Astrocyte of the hippocampus (primary cell): ENCODE data around the gene GAS6.
A peak's percentile ranks its signal among the peaks of the same experiment; 100 is the strongest.
"Not testable (repeated sequence)": the region's sequence is repeated elsewhere in the genome, so short reads cannot be mapped to it uniquely, and the experiment has no call there.

Experiments used
- DNase-seq: peaks from one replicate; pipeline ENCODE4 v3.0.0; 2011; ENCODE audit warnings: low read depth, low spot score

The GAS6 gene

DNA sequence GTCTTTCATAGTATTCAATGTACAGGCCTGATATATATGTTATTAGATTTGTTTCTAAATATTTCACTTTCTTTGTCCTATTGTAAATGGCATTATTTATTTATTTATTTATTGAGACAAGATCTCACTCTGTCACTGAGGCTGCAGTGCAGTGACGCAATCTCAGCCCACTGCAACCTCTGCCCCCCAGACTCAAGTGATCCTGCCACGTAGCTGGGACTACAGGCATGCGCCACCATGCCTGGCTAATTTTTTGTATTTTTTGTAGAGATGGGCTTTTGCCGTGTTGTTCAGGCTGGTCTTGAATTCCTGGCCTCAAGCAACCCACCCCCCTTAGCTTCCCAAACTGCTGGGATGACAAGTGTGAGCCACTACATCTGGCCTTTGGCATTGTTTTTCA is 5.4 kb upstream of the GAS6 start:
- DNase-seq = no peak

DNA sequence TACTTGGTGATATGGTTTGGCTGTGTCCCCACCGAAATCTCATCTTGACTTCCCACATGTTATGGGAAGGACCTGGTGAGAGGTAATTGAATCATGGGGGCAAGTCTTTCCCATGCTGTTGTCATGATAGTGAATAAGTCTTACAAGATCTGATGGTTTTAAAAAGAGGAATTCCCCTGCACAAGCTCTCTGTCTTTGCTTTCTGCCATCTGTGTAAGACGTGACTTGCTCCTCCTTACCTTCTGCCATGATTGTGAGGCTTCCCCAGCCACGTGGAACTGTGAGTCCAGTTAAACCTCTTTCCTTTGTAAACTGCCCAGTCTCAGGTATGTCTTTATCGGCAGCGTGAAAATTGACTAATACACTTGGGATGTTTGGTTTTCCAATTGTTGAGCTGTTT is 4.0 kb upstream of the GAS6 start:
- not testable (repeated sequence) for DNase-seq

DNA sequence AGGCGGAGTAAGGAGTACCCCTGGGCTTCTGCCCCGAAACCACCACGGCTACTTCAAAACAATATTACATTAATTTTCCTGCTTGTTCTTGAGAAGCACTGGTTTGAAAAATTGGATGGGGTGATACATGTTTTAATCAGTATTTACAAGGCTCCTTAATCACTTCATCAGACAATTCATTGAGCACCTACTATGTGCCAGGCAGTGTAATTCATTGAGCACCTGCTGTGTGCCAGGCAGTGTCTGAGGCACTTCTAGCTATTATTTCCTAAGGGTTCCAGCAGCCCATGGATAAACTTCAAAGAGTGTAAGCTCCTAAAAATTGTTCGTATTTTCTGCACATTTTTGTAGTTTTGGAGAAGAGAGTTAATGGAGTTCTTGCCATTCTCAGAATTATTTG is 1.6 kb upstream of the GAS6 start:
- no peak for DNase-seq

DNA sequence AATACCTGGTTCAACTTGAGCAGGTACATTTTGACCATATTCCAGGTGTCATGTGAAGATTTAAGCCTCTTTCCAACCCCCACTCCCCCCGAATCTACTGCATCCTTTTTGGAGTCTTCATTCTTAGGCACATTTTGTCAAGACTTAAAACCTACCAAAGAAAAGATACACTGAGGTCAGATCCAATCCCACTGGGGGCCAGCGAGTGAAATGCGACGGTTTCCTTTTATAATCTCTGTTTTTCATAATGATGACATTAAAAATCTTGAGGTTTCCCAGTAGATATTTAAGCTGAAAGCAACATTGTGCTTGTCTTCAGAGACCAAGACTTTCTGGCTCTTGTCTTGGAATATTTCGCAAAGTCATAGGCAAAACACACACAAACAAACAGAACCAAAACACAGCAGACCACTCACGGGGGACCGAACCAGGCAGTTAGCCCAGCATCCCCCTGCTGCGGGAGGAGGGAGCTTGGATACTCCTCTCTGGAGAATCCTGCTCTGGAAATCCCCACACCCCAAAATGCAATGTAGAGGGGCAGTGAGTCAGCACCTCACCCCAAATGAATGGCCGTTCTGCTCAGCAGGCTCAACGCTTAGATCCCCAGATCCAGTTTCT is 506 bp upstream of the GAS6 start:
- peak; percentile 37 for DNase-seq

DNA sequence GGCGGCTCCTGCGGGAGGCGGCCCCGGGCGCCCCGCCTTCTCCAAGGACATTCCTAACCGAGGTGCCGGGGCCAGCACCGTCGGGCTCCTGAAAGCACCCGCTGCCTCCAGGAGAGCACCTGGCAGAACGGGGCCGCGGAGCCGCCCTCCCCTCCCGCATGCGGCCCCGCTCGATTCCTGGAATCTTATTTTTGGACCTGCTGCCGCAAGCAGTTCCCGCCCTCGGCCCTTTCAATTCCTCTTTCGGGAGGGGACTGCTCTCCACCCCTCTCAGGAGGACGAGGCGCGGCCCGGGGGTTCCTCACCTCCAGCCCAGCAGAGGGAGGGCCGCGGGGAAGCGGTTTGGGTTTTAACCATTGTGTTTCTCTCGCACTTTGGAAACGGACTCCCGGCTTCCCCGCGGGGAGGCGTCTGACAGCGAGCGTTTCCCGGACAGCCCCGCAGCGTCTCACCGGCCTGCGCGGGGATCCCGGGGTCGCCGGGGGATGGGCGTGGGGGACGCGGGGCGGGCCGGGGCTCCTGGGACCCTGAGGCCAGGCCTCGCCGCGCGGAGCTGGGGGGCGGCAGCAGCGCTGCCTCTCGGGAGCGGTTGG is 849 bp downstream of the GAS6 start:
- peak; percentile 69 for DNase-seq

DNA sequence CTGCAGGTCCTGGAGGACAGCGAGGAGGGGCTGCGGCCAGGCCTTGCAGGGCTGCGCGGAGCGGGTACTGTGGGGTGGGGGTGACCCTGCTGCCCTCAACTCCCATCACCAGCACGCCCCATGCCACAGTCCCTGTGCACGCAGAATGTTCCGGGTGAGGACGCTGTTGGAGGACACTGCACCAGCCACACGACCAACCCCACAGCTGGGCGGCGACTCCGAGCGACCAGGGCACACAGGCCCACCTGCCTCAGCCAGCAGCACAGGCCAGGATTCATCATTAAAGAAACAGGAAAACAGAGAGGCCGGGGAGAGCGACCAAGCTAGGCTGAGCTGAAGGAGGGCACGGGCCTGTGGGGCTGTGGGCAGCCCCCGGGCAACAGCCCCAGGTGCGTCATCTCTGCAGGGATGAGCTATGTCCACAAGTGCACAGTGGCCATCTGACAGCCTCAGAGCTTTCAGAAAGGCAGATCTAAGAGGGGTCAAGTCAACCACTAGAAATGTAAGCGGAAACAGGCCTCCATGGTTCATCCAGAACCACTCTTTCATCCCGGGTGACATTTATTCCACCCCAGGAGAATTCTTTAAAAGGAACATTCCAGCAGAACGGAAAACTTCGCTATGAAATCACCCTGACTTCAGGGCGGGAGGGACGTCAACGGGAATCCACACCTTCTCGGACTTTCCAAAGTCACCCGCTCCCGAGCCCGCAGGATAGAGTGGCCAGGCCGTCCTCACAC is 1.5 kb downstream of the GAS6 start:
- peak; percentile 44 for DNase-seq

DNA sequence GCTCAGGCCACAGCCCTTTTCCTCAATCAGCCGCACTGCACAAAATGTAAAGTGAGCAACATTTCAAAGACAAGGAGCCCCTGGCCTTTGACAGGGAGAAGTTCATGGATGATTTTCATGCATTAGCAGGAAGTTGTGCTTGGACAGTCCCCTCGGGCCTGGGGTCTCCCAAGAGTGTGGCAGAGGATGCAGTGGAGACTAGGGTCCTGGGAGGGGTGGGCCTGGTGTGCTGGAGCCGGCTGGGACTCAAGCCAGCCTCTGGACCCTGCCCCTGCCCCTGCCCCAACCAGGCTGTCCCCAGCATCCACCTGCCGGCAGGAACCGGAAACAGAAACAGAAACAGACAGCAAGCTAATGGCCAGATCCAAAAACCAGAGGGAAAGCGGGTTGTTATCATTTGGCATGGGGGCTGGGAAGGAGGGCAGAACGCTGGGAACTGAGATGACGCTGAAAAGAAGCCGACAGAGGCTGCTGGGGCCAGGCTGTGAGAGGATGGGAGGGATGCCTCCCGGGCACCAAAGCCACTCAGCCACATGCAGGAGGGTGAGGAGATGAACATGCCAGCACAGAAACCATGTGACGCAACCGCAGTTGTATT is 2.3 kb downstream of the GAS6 start:
- peak; percentile 32 for DNase-seq

DNA sequence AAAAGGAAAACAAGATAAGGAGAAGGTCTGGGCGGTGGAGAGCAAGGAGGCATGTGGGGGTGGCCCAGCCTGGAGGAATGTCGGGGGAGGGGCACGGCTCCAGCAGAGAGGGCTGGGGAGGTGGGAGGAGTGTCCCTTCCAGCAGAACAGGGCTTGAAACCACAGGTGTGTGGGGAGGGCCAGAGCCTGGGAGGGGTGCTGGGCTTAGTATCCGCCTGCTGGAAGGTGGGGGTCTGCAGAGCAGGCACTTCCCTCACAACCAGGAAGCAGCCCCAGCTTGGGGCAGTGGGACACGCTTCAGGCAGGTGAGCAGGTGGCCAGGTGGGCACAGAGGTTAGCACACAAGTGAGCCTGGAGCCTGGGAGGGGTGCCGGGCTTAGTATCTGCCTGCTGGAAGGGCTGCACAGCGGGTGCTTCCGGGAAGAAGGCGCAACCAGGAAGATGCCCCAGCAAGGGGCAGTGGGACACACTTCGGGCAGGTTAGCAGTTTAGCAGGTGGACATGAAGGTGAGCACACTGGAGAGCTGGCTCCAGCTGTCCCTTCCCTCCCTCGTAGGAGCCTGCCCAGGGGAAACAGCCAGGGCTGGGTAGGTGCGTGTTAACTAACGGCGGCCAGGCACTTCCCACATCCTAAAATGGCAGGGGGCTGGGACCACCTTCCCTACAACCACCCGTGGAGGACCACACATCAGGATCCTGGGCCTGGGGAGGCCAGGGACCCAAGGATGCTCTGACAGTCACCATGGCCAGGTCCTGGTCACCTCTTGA is 3.0 kb downstream of the GAS6 start:
- DNase-seq = peak; percentile 85

DNA sequence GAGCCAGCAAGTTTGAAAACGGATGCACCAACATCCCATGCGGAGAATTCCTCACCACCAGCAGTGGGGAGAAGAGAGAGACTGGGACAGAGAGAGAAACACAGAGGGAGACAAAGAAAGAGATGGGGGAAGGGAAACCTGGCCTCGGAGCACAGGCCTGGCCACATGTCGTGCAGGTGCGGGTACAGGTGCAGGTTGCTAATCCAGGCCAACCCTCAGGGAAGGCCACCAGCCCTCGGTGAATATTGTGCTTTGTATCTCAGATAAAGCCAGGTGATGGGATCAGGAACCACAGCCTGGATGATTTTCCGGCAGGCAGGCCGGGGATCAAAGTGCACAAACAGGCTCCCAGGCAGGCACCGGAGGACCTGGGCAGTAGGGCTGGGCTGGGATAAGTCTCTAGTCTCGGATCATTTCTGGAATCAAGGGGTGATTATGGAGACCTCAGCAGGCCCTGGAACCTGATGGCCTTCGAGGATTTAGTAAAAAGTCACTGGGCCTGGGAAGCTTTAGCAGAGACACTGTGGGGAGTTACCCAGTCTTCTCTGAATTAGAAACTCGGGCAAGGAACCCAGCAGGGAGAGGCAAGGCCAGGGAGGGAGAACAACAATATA is 3.7 kb downstream of the GAS6 start:
- no peak for DNase-seq

DNA sequence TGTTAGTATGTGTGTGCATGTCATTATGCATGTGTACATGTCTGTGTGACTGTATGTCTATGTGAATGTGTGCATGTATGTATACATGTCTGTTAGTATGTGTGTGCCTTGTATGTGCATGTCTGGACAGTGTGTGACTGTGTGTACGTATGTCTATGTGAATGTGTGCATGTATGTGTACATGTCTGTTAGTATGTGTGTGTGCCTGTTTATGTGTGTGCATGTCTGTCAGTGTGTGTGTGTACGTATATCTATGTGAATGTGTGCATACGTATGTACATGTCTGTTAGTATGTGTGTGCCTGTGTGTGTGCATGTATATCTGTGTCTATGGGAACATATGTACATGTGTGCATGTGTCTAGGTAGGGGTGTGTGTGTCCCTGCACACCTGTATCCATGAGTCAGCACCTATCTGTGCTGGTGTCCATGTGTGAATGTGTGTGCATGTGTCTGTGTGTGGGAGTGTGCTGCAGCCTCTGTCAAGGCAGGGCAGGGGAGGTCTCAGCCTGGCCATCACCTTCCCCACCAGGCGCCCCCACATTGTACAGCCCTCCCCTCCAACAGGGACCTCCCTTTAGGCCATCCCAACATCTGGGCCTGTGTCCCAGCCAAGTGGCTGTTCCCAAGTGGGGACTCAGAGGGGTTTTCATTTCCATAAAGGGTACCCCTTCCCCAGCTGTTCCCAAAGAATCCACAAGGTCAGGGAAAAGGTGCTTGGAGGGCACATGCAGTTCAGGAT is 4.4 kb downstream of the GAS6 start:
- DNase-seq = no peak

DNA sequence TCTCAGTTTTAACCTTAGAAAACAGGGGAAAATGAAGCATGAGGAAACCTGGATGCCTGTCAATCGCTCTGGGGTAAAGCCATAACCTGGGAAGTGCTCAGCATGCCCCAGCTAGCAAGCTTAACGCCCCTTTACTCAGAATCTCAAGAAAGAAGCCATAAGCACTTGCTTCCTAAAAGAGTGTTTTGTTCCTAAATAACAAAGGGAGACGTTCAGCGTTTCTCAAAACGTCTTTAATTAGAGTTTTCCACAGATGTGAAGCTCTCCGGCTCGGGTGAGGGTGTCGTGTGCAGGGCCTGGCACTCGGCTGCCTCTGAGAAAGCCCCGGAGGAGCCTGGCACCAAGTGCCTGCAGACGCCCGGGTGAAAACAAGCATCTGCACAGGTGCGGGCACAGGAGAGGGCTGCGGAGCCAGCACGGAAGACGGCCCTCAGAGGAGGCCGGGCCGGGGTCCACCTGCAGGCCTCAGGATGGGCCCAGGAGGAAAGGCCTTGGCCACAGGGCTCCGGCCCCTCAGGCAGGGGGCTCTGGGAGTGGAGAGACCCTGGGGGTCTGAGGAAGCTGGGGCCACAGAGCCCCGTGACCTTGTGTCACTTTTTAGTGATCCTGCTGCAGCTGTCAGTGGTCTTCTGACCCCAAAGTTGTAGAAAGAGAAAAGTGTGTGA is 6.2 kb downstream of the GAS6 start:
- DNase-seq = no peak

DNA sequence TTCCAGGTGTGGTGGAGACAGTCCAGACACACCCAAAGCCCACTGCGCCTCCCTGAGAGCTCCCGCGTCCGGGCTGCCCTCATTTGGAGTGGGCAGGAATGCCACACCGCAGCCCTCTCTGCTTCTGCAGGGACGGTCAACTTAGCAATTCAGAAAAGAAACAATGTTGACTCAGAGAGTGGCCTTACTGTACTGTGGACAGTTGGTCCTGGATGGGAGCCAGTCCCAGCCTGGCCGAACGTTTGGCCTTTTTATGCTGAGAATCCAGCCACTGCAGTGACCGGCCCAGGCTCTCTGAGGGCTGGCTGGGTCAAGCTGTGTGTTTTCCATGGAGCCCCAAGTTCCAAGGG is 7.2 kb downstream of the GAS6 start:
- peak; percentile 74 for DNase-seq

DNA sequence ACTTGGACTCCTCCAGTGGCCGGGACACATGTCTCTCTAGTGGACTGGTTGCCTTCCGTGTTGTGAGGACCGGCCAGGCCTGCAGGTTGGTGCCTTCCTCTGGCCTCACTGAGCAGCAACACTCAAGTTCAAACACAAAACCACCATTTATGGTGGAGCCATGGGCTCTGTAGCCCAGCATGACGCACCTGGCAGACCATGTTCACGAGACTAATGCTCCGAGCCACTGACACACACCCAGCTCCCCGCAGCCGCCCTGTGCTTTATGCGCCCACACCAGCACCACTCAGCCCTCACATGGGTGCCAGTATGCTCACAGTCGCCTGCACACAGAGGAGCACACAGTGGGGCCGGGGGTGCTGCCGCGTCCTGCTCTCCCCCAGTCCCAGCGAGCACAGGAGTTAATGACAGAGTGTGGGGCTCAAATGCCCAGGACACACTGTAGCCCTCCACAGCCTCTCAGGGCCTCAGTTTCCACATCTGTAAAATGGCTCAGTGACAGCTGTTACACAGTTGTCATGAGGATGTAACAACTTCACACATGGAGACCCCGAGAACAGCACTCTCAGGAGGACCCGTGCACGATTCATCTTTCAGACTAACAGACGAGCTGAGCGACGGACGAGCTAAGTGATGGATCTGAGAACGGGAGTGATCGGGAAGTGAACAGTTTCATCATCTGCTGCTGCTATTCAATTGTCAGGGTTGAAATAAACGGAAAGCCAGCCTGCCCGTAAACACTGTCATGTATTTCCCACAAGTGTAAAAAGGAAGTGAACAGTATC is 7.8 kb downstream of the GAS6 start:
- no peak for DNase-seq

DNA sequence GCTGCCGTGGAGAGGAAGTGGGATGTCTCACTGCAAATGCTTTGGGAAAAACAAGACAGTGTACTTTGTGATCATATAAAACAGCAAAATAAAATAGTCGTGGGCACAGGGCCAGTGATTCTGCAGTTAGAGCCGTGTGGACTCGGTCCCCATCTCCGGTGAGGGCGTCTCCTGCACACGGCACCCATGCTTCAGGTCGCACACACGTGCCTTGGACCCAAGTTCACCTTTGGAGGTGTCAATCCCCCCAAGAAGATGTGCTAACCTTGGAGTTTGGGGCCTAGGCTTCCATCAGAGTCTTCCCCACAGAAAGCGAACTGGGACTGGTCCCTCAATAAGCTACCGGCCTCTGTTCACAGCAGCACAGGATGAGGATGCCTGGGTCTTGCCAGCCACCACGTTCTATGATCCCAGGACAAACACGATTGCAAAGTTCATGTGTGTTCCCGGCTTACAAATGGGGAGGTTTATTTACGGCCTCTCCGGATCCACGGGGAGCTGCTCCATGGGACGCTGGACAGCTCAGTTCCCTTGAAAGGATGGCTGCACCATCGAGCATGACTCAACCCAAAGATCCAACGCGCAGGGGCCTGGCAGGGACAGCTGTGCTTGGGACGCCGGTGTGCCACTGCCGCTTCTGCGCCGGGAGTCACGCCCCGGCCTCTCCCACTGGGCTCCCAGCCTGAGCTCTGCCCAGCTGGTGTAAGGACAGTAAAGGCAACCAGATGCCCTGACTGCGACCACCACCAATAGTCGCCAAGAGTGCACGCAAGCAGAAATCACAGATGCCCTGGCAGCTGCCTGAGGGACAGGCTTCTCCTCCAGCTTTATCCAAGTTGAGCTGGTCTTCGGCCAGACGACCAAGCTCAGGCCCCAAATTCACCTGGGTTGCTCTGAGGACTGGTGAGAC is 8.6 kb downstream of the GAS6 start:
- no peak for DNase-seq

DNA sequence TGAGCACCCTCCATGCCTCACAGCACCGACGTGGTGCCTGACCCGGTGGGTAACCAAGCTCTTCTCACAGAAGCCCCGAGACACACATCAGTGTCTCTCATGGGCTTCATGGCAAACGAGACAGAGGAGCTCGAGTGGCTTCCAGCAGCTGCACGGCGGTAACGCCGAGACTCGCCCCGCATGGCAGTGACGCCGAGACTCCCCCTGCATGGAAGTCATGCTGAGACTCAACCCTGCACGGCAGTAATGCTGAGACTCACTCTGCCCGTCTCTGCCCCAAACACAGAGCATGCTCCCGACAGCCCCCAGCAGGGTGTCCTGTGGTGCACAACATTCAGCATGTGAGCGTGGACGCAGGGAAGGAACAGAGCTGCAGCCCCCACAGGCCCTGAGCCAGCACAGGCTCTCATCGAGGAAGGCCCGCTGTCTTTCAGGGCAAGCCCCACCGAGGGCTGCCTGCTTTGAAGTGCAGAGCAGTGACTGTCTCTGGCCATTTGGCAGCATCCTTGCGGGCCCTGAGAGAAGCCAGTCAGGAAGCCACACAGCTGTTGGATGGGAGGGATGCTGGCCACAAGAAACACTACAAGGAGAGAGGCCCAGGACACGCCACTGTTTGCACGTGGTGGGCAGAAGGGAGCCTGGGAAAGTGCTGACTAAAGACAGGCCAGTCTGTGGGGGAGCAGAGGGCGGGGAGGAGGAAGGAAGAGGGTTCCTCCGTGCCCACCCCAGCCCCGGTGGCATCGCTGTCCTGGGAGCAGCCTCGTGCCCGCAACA is 9.5 kb downstream of the GAS6 start:
- DNase-seq = peak; percentile 45

DNA sequence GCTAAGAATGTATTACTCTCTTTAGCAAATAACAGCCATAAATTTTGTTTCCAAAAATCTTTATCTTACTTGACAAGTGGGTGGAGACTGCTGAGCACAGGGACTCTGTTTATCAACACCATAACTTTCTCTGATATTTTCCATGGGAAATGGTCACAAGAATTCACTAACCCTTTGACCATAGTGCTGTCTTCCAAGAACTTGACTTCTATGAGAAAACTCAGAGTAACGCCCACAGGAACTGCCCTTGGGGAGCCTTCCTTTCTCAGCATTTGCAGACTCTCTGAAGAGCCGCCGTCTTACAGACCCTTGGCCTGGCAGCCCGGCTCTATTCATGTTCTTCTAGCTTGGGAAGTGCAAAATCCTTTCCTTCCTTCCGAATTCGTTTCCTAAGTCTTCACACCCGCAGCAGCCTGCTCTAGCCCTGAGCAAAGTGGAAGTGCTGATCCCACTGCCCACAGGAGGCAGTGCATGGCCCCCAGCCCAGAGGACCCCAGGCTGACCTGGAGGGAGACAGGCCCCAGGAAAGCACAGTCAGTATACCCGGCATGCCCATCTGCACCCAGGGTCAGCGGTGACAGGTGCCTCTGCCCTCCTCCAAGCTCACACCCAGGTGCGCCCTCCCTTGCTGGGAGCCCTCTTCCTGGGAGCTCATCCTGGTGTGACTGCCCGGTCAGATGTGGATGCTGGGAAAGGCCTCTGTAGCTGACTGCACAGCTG is 10.2 kb downstream of the GAS6 start:
- DNase-seq = no peak
